Gastroesophageal sphincter (tissue), 2 donors: ENCODE measurements around the gene NUDT2.

Source experiments
- EP300 ChIP-seq: sonication (generic); formaldehyde crosslinking; IDR thresholded peaks from one replicate; pipeline ENCODE4 v1.6.1; 2017; ENCODE audit warnings: antibody characterized with exemption, mild to moderate bottlenecking
- POLR2A ChIP-seq, 2 donors: fragments of 450-650 bp; IDR thresholded peaks; one replicate each; pipeline ENCODE4 v1.6.1; 2017; ENCODE audit warnings: antibody characterized with exemption in 2 of 2, mild to moderate bottlenecking in 2 of 2, moderate library complexity in 1 of 2

GRCh38 chr9:34370335-34370969 lies 41.1 kb downstream of the NUDT2 start:
- TF ChIP-seq EP300 (no peak), POLR2A (IDR thresholded peaks at IDR 0.05) (no peak)
